ENCODE results near the gene ATP9B.

Gene ATP9B

GRCh38 chr18:79410731-79411613 is 341.8 kb downstream of the ATP9B start:
- Mint-ChIP-seq H3K4me1 (ENCODE audit: low read depth in 2 of 2) (peaks cover 12 to 13% of the 10 kb centered on the region in 2 donors), H3K9me3 (no peaks in the 10 kb centered on the region), H3K27ac (no peak overlapping the region), H3K36me3 (ENCODE audit: insufficient read depth) (peaks cover 36% of the 10 kb centered on the region), H3K4me3 (no peak overlapping the region), H3K27me3 (no peaks in the 10 kb centered on the region)
- ATAC-seq (replicated peaks): no peak
- DNase-seq: no peak

- DNase-seq: no peak
- Mint-ChIP-seq H3K27me3 (no peaks in the 10 kb centered on the region), H3K4me3 (no peak overlapping the region), H3K36me3 (ENCODE audit: insufficient read depth) (peaks cover 34% of the 10 kb centered on the region), H3K4me1 (ENCODE audit: low read depth in 2 of 2) (peaks cover 10 to 15% of the 10 kb centered on the region in 2 donors), H3K9me3 (no peaks in the 10 kb centered on the region), H3K27ac (no peak overlapping the region)
- no peak for ATAC-seq (replicated peaks)
Observed at GRCh38 chr18:79411614-79412526, 342.7 kb downstream of the ATP9B start.

GRCh38 chr18:79413025-79413424 is 343.8 kb downstream of the ATP9B start:
- Mint-ChIP-seq H3K27ac (peak overlapping the region in 1 of 2 donors; percentile 53), H3K9me3 (no peaks in the 10 kb centered on the region), H3K27me3 (no peaks in the 10 kb centered on the region), H3K4me1 (ENCODE audit: low read depth in 2 of 2) (peaks cover 10 to 13% of the 10 kb centered on the region in 2 donors), H3K36me3 (ENCODE audit: insufficient read depth) (peaks cover 32% of the 10 kb centered on the region), H3K4me3 (no peak overlapping the region)
- no peak for DNase-seq
- ATAC-seq (replicated peaks): no peak

GRCh38 chr18:79413426-79413825 is 344.2 kb downstream of the ATP9B start:
- Mint-ChIP-seq H3K4me3 (no peak overlapping the region), H3K36me3 (ENCODE audit: insufficient read depth) (peaks cover 33% of the 10 kb centered on the region), H3K4me1 (ENCODE audit: low read depth in 2 of 2) (peaks cover 12 to 16% of the 10 kb centered on the region in 2 donors), H3K27me3 (no peaks in the 10 kb centered on the region), H3K9me3 (no peaks in the 10 kb centered on the region), H3K27ac (peak overlapping the region in 1 of 2 donors; percentile 53)
- ATAC-seq (replicated peaks) (no peak), DNase-seq (no peak)

- DNase-seq (no peak), ATAC-seq (replicated peaks) (no peak)
- no peak overlapping the region for H3K27ac Mint-ChIP-seq
- no peaks in the 10 kb centered on the region for H3K9me3 Mint-ChIP-seq
- H3K4me1 Mint-ChIP-seq (ENCODE audit: low read depth in 2 of 2): peaks cover 16 to 18% of the 10 kb centered on the region in 2 donors
- peaks cover 38% of the 10 kb centered on the region for H3K36me3 Mint-ChIP-seq (ENCODE audit: insufficient read depth)
- H3K4me3 Mint-ChIP-seq: no peak overlapping the region
- H3K27me3 Mint-ChIP-seq: no peaks in the 10 kb centered on the region
Observed at GRCh38 chr18:79413901-79414300, 344.7 kb downstream of the ATP9B start.

GRCh38 chr18:79416022-79416676 is 347.0 kb downstream of the ATP9B start:
- peak overlapping the region in 1 of 2 donors; percentile 60 for H3K27ac Mint-ChIP-seq
- no peak for DNase-seq
- no peak overlapping the region for H3K4me3 Mint-ChIP-seq
- no peak for ATAC-seq (replicated peaks)
- no peaks in the 10 kb centered on the region for H3K9me3 Mint-ChIP-seq
- H3K4me1 Mint-ChIP-seq (ENCODE audit: low read depth in 2 of 2): peaks cover 28 to 31% of the 10 kb centered on the region in 2 donors
- no peaks in the 10 kb centered on the region for H3K27me3 Mint-ChIP-seq
- peaks cover 57% of the 10 kb centered on the region for H3K36me3 Mint-ChIP-seq (ENCODE audit: insufficient read depth)

- peak overlapping the region in 1 of 2 donors; percentile 79 for H3K27ac Mint-ChIP-seq
- DNase-seq (no peak), ATAC-seq (replicated peaks) (no peak)
- no peaks in the 10 kb centered on the region for H3K27me3 Mint-ChIP-seq
- H3K4me1 Mint-ChIP-seq (ENCODE audit: low read depth in 2 of 2): peaks cover 28 to 31% of the 10 kb centered on the region in 2 donors
- no peaks in the 10 kb centered on the region for H3K9me3 Mint-ChIP-seq
- no peak overlapping the region for H3K4me3 Mint-ChIP-seq
- H3K36me3 Mint-ChIP-seq (ENCODE audit: insufficient read depth): peaks cover 57% of the 10 kb centered on the region
Observed at GRCh38 chr18:79416677-79417052, 347.5 kb downstream of the ATP9B start.

- Mint-ChIP-seq H3K27ac (peak overlapping the region in 1 of 2 donors; percentile 44), H3K4me1 (ENCODE audit: low read depth in 2 of 2) (peaks cover 23 to 33% of the 10 kb centered on the region in 2 donors), H3K27me3 (no peaks in the 10 kb centered on the region), H3K36me3 (ENCODE audit: insufficient read depth) (peaks cover 49% of the 10 kb centered on the region), H3K9me3 (no peaks in the 10 kb centered on the region), H3K4me3 (peak overlapping the region in 1 of 2 donors; percentile 21)
- ATAC-seq (replicated peaks): no peak
- DNase-seq: no peak
Observed at GRCh38 chr18:79418236-79418635, 349.0 kb downstream of the ATP9B start.

GRCh38 chr18:79418642-79419041 is 349.4 kb downstream of the ATP9B start:
- ATAC-seq (replicated peaks): no peak
- H3K4me3 Mint-ChIP-seq: no peak overlapping the region
- H3K4me1 Mint-ChIP-seq (ENCODE audit: low read depth in 2 of 2): peaks cover 21 to 31% of the 10 kb centered on the region in 2 donors
- H3K27ac Mint-ChIP-seq: peak overlapping the region in 1 of 2 donors; percentile 44
- no peaks in the 10 kb centered on the region for H3K27me3 Mint-ChIP-seq
- H3K9me3 Mint-ChIP-seq: no peaks in the 10 kb centered on the region
- H3K36me3 Mint-ChIP-seq (ENCODE audit: insufficient read depth): peaks cover 46% of the 10 kb centered on the region
- DNase-seq: no peak

GRCh38 chr18:79420033-79420745 is 351.0 kb downstream of the ATP9B start:
- Mint-ChIP-seq H3K9me3 (no peaks in the 10 kb centered on the region), H3K27me3 (no peaks in the 10 kb centered on the region), H3K4me3 (no peak overlapping the region), H3K36me3 (ENCODE audit: insufficient read depth) (peaks cover 53% of the 10 kb centered on the region), H3K27ac (peak overlapping the region; percentile 52 to 74), H3K4me1 (ENCODE audit: low read depth in 2 of 2) (peaks cover 31 to 37% of the 10 kb centered on the region in 2 donors)
- no peak for ATAC-seq (replicated peaks)
- no peak for DNase-seq

GRCh38 chr18:79421275-79421857 is 352.2 kb downstream of the ATP9B start:
- no peaks in the 10 kb centered on the region for H3K9me3 Mint-ChIP-seq
- peaks cover 36 to 39% of the 10 kb centered on the region in 2 donors for H3K4me1 Mint-ChIP-seq (ENCODE audit: low read depth in 2 of 2)
- no peak overlapping the region for H3K4me3 Mint-ChIP-seq
- no peak for DNase-seq
- peaks cover 64% of the 10 kb centered on the region for H3K36me3 Mint-ChIP-seq (ENCODE audit: insufficient read depth)
- H3K27ac Mint-ChIP-seq: peak overlapping the region in 1 of 2 donors; percentile 73
- H3K27me3 Mint-ChIP-seq: no peaks in the 10 kb centered on the region
- no peak for ATAC-seq (replicated peaks)

- H3K27me3 Mint-ChIP-seq: no peaks in the 10 kb centered on the region
- DNase-seq (no peak), ATAC-seq (replicated peaks) (no peak)
- H3K4me3 Mint-ChIP-seq: no peak overlapping the region
- peak overlapping the region; percentile 52 to 73 for H3K27ac Mint-ChIP-seq
- peaks cover 33 to 35% of the 10 kb centered on the region in 2 donors for H3K4me1 Mint-ChIP-seq (ENCODE audit: low read depth in 2 of 2)
- peaks cover 69% of the 10 kb centered on the region for H3K36me3 Mint-ChIP-seq (ENCODE audit: insufficient read depth)
- H3K9me3 Mint-ChIP-seq: no peaks in the 10 kb centered on the region
Observed at GRCh38 chr18:79422022-79422782, 353.0 kb downstream of the ATP9B start.

Data from effector memory CD8-positive, alpha-beta T cell (primary cell).